ENCODE measurements around the gene GNAO1. TPM values are rescaled to one million over a fixed set of nuclear protein-coding genes. Genes with fewer than 3 reads are reported as not detected.

The GNAO1 gene
- total RNA-seq, 1 donor from 2014 or later: 250 TPM

DNA sequence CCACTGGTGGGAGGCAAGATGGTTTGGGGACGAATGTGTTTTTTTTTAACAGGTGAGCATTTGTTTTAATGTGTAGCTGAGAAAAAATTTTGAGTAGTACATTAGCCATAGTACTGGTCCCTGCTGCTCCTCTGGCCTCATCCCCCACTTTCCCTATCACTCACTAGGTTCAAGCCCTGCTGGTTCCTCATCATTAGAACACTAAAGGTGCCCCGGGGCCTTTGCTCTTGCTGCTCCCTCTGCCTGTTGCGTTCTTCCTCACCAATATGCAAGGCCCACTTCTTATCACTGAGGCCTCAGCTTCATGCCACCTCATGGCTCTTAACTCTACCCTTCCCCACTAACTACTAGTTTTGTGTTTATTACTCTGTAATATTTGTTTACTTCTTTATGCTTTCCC, 74.5 kb downstream of the GNAO1 start:
- no peak for DNase-seq
- Mint-ChIP-seq H3K36me3 (ENCODE audit: unreplicated experiment) (no peaks in the 10 kb centered on the region), H3K9me3 (ENCODE audit: unreplicated experiment) (peaks cover 20% of the 10 kb centered on the region), H3K4me1 (ENCODE audit: low read depth, unreplicated experiment) (peaks cover 68% of the 10 kb centered on the region), H3K27ac (ENCODE audit: unreplicated experiment) (peak overlapping the region; percentile 57), H3K4me3 (ENCODE audit: unreplicated experiment) (no peak overlapping the region), H3K27me3 (ENCODE audit: unreplicated experiment) (peaks cover 15% of the 10 kb centered on the region)
- no peak for TF ChIP-seq CTCF (IDR thresholded peaks at IDR 0.05; ENCODE audit: partially characterized antibody, unreplicated experiment)

DNA sequence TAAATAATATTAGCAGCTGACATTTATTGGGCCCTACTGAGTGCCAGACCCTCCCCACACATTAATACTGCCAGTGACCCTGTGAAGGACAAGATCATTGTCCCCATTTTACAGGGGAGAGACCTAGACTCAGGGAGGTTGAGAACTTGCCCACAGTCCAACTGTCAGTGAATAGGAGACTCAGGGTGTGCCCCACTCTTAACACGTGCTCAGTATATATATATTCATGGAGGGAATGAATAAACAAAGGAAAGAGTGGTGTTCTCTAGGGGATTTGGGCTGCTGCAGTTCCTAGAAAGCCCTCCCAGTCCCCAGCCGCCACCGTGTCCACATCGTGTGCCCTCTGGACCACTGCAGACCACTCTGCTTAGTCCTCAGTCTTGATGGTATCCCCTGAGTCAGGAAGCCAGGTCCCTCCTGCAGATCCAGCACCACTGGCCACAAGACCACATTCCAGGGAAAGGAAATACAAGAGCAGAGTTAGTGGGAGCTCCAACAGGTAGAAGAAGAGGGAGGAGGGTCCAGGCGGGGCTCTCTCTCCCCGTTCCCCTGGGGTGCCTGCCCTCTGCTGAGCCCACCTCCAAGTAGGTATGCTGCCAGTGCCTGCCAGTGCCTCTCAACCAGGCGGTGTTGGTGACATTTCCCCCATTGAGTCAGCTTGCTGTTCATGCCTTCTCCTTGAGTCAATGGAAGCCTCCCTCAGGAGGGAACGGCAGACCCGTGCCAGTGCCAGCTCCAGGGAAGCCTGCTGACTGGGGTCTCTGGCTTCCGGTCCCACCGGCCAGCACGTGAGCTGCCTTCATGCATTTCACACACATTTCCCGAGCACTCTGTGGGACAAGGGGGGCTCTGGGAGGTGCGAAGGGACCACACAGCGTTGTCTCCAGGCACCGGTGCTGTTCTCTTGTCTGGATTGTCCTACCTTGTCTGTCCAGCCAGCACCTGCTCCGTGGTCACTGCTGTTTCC, 75.6 kb downstream of the GNAO1 start:
- peaks cover 11% of the 10 kb centered on the region for H3K27me3 Mint-ChIP-seq (ENCODE audit: unreplicated experiment)
- H3K27ac Mint-ChIP-seq (ENCODE audit: unreplicated experiment): no peak overlapping the region
- TF ChIP-seq CTCF (IDR thresholded peaks at IDR 0.05; ENCODE audit: partially characterized antibody, unreplicated experiment): no peak

DNA sequence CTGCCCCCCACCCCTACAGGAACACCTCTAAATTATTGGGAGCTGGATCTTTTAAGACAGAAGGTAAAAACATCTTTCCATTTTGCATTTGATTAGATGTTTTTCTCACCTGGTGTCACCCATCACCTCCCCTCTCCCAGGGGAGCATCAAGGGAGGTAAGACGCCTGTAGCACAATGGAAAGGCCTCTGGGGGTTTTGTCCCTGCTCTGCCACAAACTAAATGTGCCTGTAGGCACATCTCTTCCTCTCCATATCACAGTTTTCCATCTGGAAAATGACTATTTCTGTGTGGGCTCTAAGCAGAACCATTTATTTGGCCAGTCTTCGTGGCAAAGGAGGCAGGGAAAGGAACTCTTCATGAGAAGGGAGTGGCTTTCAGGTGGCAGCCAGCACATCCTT, 76.6 kb downstream of the GNAO1 start:
- Mint-ChIP-seq H3K4me1 (ENCODE audit: low read depth, unreplicated experiment) (peaks cover 47% of the 10 kb centered on the region), H3K27me3 (ENCODE audit: unreplicated experiment) (peaks cover 11% of the 10 kb centered on the region), H3K4me3 (ENCODE audit: unreplicated experiment) (peak overlapping the region; percentile 65), H3K9me3 (ENCODE audit: unreplicated experiment) (peaks cover 17% of the 10 kb centered on the region), H3K27ac (ENCODE audit: unreplicated experiment) (no peak overlapping the region), H3K36me3 (ENCODE audit: unreplicated experiment) (peaks cover under 1% of the 10 kb centered on the region)
- TF ChIP-seq CTCF (IDR thresholded peaks at IDR 0.05; ENCODE audit: partially characterized antibody, unreplicated experiment): no peak
- no peak for DNase-seq

More for the DNA sequence above, 75.6 kb downstream of the GNAO1 start:
- no peak for DNase-seq
- peaks cover 56% of the 10 kb centered on the region for H3K4me1 Mint-ChIP-seq (ENCODE audit: low read depth, unreplicated experiment)
- peaks cover 15% of the 10 kb centered on the region for H3K9me3 Mint-ChIP-seq (ENCODE audit: unreplicated experiment)
- no peak overlapping the region for H3K4me3 Mint-ChIP-seq (ENCODE audit: unreplicated experiment)
- no peaks in the 10 kb centered on the region for H3K36me3 Mint-ChIP-seq (ENCODE audit: unreplicated experiment)

DNA sequence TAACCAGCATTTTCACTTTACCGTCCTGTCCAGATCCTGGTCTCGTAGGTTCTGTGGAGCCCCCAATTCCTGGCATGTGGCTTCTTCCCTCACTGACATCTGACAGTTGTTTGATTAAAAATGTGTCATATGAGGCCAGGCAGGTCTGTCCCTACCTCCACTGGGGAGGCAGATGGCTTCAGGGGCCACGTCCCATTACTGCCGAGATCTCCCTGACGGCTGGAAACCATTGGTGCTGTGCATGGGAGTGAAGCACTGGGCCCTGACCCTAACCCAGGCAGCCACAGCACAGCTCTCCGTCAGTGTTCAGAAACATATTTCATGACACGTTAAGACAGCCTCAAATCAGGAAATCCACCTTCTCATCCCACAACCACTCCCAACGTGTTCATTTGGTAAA, 77.5 kb downstream of the GNAO1 start:
- DNase-seq: no peak
- Mint-ChIP-seq H3K36me3 (ENCODE audit: unreplicated experiment) (peaks cover 8% of the 10 kb centered on the region), H3K27ac (ENCODE audit: unreplicated experiment) (peak overlapping the region; percentile 87), H3K9me3 (ENCODE audit: unreplicated experiment) (peaks cover 17% of the 10 kb centered on the region), H3K4me1 (ENCODE audit: low read depth, unreplicated experiment) (peaks cover 37% of the 10 kb centered on the region), H3K27me3 (ENCODE audit: unreplicated experiment) (peaks cover 11% of the 10 kb centered on the region), H3K4me3 (ENCODE audit: unreplicated experiment) (peak overlapping the region; percentile 65)
- TF ChIP-seq CTCF (IDR thresholded peaks at IDR 0.05; ENCODE audit: partially characterized antibody, unreplicated experiment): no peak

DNA sequence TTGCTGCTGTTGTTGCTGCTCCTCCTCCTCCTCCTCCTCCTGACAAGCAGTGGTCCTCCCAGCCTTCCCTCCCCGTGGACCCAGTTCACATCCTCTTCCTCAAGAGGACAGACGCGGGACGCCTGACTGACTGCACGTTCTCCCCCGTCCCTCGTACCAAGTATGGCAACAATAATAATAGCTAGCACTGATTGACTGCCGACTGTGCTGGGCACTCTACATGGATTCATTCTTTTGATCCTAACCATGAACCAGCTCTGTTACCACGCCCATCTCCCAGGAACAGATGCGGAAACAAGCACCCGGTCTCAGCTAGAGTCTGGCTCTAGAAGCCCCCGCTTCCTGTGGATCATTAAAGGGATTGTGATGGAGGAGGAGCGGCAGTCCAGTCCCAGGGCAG, 78.0 kb downstream of the GNAO1 start:
- H3K27me3 Mint-ChIP-seq (ENCODE audit: unreplicated experiment): peaks cover 11% of the 10 kb centered on the region
- H3K4me1 Mint-ChIP-seq (ENCODE audit: low read depth, unreplicated experiment): peaks cover 33% of the 10 kb centered on the region
- no peak for TF ChIP-seq CTCF (IDR thresholded peaks at IDR 0.05; ENCODE audit: partially characterized antibody, unreplicated experiment)
- DNase-seq: no peak
- H3K9me3 Mint-ChIP-seq (ENCODE audit: unreplicated experiment): peaks cover 17% of the 10 kb centered on the region
- peaks cover 13% of the 10 kb centered on the region for H3K36me3 Mint-ChIP-seq (ENCODE audit: unreplicated experiment)
- peak overlapping the region; percentile 53 for H3K4me3 Mint-ChIP-seq (ENCODE audit: unreplicated experiment)
- H3K27ac Mint-ChIP-seq (ENCODE audit: unreplicated experiment): peak overlapping the region; percentile 87
